WTC11 (cell line): ENCODE data around the gene TOMM40L.

Experiments used
- ZNF138 ChIP-seq: sonication (generic); formaldehyde crosslinking; conservative IDR thresholded peaks from 2 replicates; pipeline ENCODE4 v1.8.1; 2022; ENCODE audit warnings: mild to moderate bottlenecking, moderate library complexity, missing genetic modification reagents
- TF ChIP-seq, protein P1 (sequence below): fragments of 200-600 bp; IDR thresholded peaks from 2 replicates; pipeline ENCODE4 v1.8.0; 2022; ENCODE audit warnings: antibody characterized with exemption

- TF ChIP-seq ZNF138 = no peak
- TF ChIP-seq, protein P1, sequence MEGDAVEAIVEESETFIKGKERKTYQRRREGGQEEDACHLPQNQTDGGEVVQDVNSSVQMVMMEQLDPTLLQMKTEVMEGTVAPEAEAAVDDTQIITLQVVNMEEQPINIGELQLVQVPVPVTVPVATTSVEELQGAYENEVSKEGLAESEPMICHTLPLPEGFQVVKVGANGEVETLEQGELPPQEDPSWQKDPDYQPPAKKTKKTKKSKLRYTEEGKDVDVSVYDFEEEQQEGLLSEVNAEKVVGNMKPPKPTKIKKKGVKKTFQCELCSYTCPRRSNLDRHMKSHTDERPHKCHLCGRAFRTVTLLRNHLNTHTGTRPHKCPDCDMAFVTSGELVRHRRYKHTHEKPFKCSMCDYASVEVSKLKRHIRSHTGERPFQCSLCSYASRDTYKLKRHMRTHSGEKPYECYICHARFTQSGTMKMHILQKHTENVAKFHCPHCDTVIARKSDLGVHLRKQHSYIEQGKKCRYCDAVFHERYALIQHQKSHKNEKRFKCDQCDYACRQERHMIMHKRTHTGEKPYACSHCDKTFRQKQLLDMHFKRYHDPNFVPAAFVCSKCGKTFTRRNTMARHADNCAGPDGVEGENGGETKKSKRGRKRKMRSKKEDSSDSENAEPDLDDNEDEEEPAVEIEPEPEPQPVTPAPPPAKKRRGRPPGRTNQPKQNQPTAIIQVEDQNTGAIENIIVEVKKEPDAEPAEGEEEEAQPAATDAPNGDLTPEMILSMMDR = no peak
These were observed 43.6 kb upstream of the TOMM40L start for GRCh38 chr1:161182214-161182613.
